PC-9 (cell line): ENCODE results near the gene PPP1R15B.

ENCODE experiments used
- EZH2 ChIP-seq: fragments of 200-600 bp; sonication (generic); IDR thresholded peaks from 2 replicates; pipeline ENCODE4 v1.8.0; 2017; ENCODE audit warnings: antibody characterized with exemption, low read depth
- TF ChIP-seq, protein P1 (sequence below): fragments of 200-600 bp; sonication (generic); conservative IDR thresholded peaks from 2 replicates; pipeline ENCODE4 v1.6.1; 2017; ENCODE audit warnings: mixed run types, antibody characterized with exemption, mild to moderate bottlenecking, moderate library complexity

- TF ChIP-seq, protein P1, sequence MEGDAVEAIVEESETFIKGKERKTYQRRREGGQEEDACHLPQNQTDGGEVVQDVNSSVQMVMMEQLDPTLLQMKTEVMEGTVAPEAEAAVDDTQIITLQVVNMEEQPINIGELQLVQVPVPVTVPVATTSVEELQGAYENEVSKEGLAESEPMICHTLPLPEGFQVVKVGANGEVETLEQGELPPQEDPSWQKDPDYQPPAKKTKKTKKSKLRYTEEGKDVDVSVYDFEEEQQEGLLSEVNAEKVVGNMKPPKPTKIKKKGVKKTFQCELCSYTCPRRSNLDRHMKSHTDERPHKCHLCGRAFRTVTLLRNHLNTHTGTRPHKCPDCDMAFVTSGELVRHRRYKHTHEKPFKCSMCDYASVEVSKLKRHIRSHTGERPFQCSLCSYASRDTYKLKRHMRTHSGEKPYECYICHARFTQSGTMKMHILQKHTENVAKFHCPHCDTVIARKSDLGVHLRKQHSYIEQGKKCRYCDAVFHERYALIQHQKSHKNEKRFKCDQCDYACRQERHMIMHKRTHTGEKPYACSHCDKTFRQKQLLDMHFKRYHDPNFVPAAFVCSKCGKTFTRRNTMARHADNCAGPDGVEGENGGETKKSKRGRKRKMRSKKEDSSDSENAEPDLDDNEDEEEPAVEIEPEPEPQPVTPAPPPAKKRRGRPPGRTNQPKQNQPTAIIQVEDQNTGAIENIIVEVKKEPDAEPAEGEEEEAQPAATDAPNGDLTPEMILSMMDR: no peak
- no peak for TF ChIP-seq EZH2
Observed at GRCh38 chr1:204409836-204410687, 1.6 kb downstream of the PPP1R15B start.
